Measurements from ENCODE around the gene SDC3.

Gene SDC3

GRCh38 chr1:30927448-30927847, 18.9 kb upstream of the SDC3 start:
- DNase-seq: no peak

GRCh38 chr1:30923597-30923996, 15.0 kb upstream of the SDC3 start:
- DNase-seq: no peak

GRCh38 chr1:30920827-30921226, 12.3 kb upstream of the SDC3 start:
- peak in 1 of 2 experiments; percentile 18 for DNase-seq

- DNase-seq: peak; percentile 38 to 56
Observed at GRCh38 chr1:30919025-30919881, 10.7 kb upstream of the SDC3 start.

- DNase-seq: no peak
Observed at GRCh38 chr1:30916296-30916695, 7.7 kb upstream of the SDC3 start.

GRCh38 chr1:30915491-30916230, 7.1 kb upstream of the SDC3 start:
- DNase-seq: no peak

- no peak for DNase-seq
Observed at GRCh38 chr1:30914931-30915330, 6.4 kb upstream of the SDC3 start.

GRCh38 chr1:30914587-30914922, 6.0 kb upstream of the SDC3 start:
- no peak for DNase-seq

GRCh38 chr1:30912913-30913652, 4.5 kb upstream of the SDC3 start:
- no peak for DNase-seq

GRCh38 chr1:30912224-30912623, 3.7 kb upstream of the SDC3 start:
- no peak for DNase-seq

- DNase-seq: peak; percentile 79 to 90
Observed at GRCh38 chr1:30911059-30911954, 2.7 kb upstream of the SDC3 start.

- DNase-seq: no peak
Observed at GRCh38 chr1:30909365-30910068, 959 bp upstream of the SDC3 start.

GRCh38 chr1:30908316-30908695, 252 bp downstream of the SDC3 start:
- no peak for DNase-seq

GRCh38 chr1:30907481-30908315, 860 bp downstream of the SDC3 start:
- no peak for DNase-seq

- DNase-seq: no peak
Observed at GRCh38 chr1:30906631-30907441, 1.7 kb downstream of the SDC3 start.

GRCh38 chr1:30905916-30906620, 2.5 kb downstream of the SDC3 start:
- no peak for DNase-seq

- DNase-seq: no peak
Observed at GRCh38 chr1:30905403-30905802, 3.2 kb downstream of the SDC3 start.

- DNase-seq: no peak
Observed at GRCh38 chr1:30904962-30905335, 3.6 kb downstream of the SDC3 start.

GRCh38 chr1:30904191-30904961, 4.2 kb downstream of the SDC3 start:
- no peak for DNase-seq
